NOMO-1 treated with DMSO at 0.1 percent for 48 hours (cell line): ENCODE measurements around the gene TRERF1.

Source experiments
- DNase-seq: peaks from one replicate; lab custom pipeline; 2025; ENCODE audit not compliant: unreplicated experiment; lab: John Stamatoyannopoulos, UW

The TRERF1 gene

DNA sequence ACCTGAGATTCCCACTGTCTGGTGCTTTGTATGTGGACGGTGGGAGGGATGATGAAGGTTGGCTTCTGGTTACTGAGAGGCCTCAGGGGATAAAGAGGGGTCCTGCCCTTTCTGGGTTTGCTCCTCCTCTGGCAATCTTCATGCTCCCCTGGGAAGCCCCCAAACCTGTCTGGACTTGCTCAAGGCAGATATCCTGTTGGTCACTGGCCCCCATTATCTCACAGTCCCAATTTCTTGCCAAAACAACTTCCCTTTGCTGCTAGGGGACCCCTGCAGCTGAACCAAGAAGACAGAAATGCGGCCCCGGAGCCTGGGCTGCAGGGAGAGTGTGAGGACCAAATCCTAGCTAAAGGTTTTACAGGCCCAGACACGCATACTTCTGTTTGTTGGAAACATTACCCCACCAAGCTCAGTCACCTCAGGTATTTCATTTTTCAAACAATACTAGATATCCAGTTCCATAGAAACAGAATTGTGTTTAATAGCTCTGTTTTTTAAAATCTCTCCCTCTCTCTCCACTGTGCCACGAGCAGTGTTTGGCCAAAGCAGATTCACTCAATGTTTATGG is 170.7 kb downstream of the TRERF1 start:
- no peak for DNase-seq

DNA sequence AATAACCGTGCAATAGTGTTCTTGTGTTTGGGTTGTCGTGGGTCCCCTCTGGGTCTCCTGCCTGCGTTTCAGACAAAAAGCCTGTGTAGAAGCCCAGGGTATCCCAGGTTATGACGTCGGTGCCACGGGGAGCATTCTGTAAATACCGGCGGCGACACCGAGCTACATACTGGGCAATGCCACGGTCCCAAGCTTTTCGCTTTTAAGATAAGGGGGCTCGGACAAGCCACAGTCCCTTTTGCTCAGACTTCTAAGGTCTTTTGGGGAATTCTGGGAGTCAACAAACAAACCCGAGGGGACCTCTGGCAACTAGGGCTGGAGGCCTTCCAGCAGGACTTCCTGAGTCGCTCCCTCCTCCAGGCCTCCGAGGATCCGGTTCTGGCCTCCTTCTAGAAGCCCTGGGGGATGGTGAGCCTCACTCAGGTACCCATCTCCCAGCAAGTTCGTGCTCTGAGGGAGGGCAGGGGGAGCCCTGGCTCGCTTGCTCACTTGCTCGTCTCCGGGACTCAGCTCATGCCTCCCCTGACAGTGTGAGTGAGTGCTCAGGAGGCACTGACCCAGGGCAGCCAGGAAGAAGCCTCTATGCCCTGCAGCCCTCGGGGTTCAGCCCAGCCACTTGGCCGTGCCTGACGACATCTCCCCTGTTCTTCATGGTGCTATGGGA is 171.6 kb downstream of the TRERF1 start:
- DNase-seq: no peak

DNA sequence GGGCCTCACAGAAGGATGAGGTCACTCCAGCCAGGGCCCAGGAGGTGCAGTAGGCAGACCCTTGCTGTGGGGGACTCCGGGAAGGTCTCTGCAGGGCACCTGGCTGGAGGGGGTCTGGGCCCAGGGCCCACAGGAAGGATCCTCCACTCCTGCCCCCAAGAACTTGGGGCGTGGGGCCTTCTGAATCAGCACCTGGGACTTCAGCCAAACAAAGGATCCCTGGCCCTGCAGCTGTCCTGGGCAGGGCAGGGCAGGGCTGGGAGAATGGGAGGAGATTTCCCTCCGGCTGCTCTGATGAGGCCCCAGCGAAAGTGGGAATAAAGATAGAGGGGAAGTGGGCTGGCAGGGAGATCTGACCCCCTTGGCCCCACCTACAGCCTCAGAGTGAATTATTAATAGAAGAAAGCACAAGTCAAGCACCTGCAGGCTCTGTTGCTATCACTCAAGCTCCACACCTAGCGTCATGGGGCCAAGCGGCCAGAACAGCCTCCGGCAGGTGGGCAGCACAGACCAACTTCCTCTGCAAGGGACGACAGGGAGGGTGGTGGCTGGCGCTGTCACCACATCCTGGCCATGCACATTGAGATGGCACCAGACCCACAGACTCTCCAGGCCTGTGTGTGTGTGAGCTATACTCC is 172.5 kb downstream of the TRERF1 start:
- DNase-seq: no peak

- no peak for DNase-seq
Measured at GRCh38 chr6:42278131-42278853, 173.4 kb downstream of the TRERF1 start.

DNA sequence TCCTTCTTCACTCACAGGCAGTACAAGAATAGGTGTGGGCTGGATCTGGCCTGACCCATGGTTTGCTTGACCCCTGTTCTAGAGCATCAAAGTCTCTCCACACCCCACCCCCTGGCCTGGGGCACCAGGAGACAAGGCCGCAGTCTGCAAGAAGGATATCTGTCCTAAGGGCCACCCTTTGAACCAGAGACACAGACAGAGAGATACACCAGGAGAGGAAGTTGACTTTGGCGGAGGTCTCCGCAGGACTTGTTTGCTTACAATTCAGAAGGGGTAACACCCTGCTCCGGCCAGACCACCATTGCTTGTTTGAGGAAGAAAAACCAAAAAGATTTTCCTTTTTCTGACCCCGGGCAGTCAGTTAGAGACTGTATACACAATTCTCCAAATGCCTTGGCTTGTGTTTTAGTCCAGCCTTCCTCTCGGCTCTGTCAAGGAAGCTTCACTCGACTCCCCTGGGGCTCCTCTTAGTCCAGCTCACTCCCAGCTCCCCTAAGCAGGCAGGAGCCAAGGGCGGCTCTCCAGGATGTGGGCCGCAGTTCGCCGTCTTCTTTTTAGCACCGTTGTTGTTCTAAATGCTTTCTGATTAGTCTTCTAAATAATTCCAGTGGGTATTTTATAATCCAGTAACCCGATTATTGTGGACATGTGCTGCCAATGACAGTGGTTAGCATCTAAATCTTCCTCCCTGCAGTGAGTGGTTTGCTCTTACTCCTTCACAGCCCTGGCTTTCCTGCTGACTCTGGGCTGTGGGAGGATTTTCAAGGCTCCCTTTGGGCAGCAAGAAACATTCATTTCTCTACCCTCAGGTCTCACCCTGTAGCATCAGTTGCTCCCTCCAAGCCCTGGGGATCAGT is 175.5 kb downstream of the TRERF1 start:
- DNase-seq: no peak

GRCh38 chr6:42275376-42276033 is 176.2 kb downstream of the TRERF1 start:
- DNase-seq: no peak

DNA sequence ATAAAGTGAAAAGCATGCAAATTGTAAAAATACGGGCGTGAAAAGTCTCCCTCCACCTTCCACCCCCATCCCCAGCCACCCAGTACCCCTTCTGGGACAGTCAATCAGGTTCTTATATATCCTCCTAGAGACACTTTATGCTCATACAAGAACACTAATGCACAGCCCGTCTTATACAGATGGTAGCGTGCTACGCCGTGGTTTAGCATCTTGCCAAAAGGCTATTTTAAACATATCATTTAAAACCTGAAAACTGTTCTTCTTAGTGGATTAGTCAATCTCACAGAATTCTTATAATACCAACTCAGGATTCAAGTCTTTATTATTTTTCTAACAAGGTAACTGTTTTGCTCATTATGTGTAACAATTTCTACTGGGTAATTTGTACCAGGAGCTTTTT is 176.8 kb downstream of the TRERF1 start:
- no peak for DNase-seq

DNA sequence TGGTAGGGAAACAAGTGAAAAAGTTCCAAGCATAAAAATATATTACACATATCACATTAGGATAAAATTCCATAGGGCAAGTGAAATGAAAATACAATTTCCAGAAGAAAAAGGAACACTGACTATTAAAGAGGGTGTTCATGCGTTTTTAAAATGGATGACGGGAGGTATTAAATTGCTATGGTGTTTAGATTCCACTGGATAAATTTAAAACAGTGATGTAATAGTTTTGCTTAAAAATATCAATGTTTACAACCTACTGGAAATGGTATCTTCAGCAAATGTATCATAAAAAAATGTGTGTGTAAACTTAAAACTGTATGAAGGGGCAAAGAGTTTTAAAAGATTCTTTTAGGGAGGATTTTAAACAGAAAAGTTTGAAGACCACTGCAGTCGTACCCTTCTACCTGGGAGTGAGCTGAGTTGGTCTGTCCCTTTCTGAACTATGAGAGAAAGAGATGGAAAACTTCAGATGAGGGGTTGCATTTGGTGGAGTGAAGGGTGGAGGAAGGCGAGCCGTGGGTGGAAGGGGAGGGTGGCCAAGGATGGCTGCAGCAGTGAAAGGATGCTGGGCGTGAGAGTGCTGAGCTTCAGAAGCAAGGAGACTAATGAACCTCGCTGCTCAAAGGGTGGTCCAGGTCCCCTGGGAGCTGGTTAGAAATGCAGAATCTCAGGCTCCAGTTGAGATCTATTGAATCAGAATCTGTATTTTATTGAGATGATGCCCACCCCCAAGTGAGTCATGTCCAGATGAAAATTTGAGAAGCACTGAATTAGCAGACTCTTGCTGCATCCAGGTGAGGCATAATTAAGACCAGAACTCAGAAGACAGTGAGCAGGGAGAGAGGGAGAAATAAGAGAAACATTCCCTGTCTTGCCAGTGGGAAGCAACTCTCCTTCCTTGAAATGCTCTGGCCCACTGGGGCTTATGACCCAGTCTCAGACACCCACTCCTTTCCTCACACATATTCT is 179.6 kb downstream of the TRERF1 start:
- no peak for DNase-seq

DNA sequence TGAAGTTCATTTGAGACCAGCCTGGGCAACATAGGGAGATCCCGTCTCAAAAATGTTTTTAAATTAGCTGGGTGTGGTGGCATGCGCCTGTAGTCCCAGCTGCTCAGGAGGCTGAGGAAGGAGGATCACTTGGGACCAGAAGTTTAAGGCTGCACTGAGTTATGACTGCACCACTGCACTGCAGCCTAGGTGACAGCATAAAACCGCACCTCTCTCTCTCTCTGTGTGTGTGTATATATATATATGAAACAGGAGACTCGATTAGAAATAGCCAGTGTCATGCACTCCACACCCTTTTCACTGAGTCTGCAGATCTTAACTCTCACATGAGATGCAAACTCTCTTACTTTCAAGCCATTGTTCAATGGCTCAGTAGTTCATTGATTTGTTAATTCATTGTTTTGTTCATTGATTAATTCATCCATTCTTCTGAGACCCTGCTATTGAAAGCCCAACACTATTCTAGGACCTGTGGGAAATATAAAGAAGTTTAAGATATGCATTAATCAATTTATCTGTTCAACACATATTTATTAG is 181.7 kb downstream of the TRERF1 start:
- DNase-seq: no peak

DNA sequence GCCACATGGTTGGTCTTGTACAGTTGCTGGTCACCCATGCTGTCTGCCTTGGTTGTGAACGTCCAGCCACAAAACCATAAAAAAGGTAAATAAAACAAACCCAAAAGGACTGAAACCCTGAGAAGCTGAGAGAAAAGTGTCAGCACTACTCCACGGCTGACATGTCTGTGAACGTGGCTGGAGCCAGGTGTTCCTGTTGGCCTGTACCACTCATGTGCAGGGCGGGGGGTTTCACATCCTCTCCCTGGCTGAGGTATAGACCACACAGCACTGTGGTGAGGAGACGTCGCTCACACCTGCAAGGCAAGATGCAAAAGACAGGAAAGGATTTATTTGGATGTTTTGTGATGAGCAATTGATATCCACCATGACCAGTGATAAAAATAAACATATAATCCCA is 182.2 kb downstream of the TRERF1 start:
- no peak for DNase-seq

GRCh38 chr6:42268835-42269204 is 182.9 kb downstream of the TRERF1 start:
- DNase-seq: no peak

- no peak for DNase-seq
Measured at GRCh38 chr6:42268016-42268834, 183.5 kb downstream of the TRERF1 start.

DNA sequence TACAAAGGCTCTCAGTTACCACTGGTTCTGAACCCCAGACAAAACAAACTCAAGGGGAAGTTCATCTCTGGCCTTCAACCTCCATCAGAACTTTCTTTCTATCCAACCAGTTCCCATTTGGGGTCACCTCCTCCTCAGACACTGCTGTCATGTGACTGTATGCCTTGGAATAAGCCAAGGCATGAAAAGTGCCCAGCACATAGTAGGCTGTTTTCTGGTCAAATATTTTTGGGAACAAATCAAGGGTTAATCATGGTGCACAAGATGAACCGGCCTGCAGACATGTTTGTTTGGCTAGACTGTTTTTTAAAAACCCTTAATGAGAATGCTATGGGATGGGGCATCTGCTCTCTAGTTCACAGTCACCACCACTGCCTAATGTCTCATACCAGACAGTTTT is 185.2 kb downstream of the TRERF1 start:
- no peak for DNase-seq

- no peak for DNase-seq
Measured at GRCh38 chr6:42264852-42265390, 186.8 kb downstream of the TRERF1 start.

DNA sequence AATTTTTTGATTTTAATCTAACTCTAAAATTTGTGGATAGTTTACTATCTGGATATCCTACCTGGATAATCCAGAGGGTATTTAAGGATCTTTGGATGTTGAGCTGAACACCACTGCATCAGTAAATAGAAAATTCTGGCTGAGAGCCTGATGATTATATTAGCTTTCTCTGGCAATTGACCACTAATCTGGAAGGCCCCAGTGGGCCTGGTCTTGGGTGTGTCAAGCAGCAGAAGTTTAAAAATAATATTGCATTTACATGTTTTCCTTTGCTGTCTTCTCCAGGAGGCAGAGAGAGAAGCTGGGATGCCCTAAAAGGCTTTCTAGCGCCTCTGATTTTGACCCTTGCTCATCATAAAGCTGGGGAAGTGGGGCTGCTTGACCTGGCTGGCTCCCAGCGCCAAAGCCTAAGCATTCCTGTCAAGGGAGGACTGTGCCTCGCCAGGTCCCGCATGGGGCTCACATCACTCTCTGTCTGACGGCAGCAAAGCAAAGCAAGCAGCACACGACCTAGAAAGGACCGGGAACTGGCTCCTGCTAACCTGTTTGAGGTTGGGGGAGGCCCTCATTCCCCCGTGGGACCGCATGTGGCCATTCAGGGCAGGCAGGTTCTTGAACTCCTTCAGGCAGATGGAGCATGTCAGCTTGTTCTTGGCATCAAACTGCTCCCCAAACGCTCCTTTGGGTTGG is 187.4 kb downstream of the TRERF1 start:
- DNase-seq: no peak

GRCh38 chr6:42263165-42263728 is 188.5 kb downstream of the TRERF1 start:
- DNase-seq: no peak

- no peak for DNase-seq
Measured at GRCh38 chr6:42260972-42261371, 190.8 kb downstream of the TRERF1 start.
